ENCODE results near the gene TM4SF20.
A peak's percentile ranks its signal among the peaks of the same experiment; 100 is the strongest.

The TM4SF20 gene

GRCh38 chr2:227406177-227407031 lies 27.3 kb upstream of the TM4SF20 start:
- H3K4me3 ChIP-seq (ENCODE audit: low read length) = peak overlapping the region; percentile 24
- peak; percentile 97 for DNase-seq (ENCODE audit: low read depth)

DNA sequence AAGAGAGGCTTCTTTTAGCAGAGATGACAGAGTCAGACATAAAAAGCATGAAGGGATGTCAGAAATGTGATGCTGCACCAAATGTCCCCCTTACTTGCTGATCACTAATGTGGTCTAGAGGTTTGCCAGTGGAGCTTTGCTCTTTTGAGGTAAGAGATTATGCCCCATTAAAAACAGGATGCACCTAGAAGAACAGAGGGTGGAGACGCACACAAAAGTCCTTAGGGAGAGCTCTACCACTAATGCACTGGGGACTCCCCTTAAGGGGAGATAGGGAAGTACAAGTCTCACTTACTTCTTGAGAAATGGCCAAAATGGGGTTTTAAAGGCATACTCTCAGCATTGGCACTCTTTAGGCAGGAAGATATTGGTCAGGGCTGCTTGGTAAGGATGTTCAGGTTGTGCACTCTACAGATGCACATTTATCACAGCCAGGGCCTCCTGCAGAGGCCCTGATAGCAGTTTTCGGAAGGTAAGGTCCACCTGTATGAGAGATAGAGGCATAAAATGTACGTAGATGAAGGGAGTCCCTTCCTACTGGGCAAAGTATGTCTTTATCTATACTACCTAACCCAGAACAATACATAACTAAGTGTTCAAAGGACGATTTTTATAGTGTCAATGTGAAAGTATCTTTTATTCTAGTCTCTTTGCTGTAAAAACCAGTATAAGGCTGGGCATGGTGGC lies 25.6 kb upstream of the TM4SF20 start:
- H3K4me3 ChIP-seq (ENCODE audit: low read length) = no peak overlapping the region
- no peak for DNase-seq (ENCODE audit: low read depth)
- TF ChIP-seq, protein P1, sequence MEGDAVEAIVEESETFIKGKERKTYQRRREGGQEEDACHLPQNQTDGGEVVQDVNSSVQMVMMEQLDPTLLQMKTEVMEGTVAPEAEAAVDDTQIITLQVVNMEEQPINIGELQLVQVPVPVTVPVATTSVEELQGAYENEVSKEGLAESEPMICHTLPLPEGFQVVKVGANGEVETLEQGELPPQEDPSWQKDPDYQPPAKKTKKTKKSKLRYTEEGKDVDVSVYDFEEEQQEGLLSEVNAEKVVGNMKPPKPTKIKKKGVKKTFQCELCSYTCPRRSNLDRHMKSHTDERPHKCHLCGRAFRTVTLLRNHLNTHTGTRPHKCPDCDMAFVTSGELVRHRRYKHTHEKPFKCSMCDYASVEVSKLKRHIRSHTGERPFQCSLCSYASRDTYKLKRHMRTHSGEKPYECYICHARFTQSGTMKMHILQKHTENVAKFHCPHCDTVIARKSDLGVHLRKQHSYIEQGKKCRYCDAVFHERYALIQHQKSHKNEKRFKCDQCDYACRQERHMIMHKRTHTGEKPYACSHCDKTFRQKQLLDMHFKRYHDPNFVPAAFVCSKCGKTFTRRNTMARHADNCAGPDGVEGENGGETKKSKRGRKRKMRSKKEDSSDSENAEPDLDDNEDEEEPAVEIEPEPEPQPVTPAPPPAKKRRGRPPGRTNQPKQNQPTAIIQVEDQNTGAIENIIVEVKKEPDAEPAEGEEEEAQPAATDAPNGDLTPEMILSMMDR (conservative IDR thresholded peaks at IDR 0.05; ENCODE audit: low read length) = no peak

More at GRCh38 chr2:227406177-227407031, 27.3 kb upstream of the TM4SF20 start:
- TF ChIP-seq, protein P1 (conservative IDR thresholded peaks at IDR 0.05; ENCODE audit: low read length) = peak; percentile 88

DNA sequence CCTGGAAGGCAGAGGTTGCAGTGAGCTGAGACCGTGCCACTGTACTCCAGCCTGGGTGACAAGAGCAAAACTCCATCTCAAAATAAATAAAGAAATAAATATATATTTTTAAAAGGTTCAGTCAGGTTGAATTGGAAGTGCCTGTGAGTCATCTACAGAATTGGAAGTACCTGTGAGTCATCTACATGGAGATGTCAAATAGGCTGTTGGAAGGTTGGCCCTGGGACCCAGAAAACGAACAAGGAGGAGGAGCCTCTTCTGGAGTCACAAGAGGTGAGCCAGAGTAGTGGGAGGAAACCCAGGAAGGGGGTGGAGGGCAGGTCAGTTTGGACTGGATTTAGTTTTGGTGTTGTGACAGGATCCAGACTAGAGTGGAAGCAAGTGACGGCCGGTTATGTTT lies 23.9 kb upstream of the TM4SF20 start:
- DNase-seq (ENCODE audit: low read depth) = no peak
- no peak overlapping the region for H3K4me3 ChIP-seq (ENCODE audit: low read length)
- TF ChIP-seq, protein P1 (conservative IDR thresholded peaks at IDR 0.05; ENCODE audit: low read length) = no peak

DNA sequence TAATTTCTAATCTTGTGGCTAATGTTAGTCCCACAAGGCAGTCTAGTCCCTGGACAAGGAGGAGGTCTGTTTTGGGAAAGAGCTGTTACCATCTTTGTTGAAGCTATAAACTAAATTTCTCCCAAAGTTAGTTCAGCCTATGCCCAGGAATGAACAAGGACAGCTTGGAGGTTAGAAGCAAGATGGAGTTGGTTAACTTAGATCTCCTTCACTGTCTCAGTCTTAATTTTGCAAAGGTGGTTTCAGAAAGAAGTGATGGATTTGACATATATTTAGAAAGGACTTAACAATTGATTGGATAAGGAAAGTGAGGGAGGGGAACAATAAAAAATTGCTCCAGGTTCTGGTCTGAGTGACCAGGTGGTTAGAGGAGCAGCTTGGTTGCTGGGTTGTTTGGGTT lies 23.2 kb upstream of the TM4SF20 start:
- DNase-seq (ENCODE audit: low read depth) = no peak
- no peak overlapping the region for H3K4me3 ChIP-seq (ENCODE audit: low read length)
- TF ChIP-seq, protein P1 (conservative IDR thresholded peaks at IDR 0.05; ENCODE audit: low read length) = no peak

GRCh38 chr2:227401550-227401949 lies 22.4 kb upstream of the TM4SF20 start:
- TF ChIP-seq, protein P1 (conservative IDR thresholded peaks at IDR 0.05; ENCODE audit: low read length) = no peak
- no peak overlapping the region for H3K4me3 ChIP-seq (ENCODE audit: low read length)
- DNase-seq (ENCODE audit: low read depth) = no peak

GRCh38 chr2:227398684-227399670 lies 19.9 kb upstream of the TM4SF20 start:
- no peak for DNase-seq (ENCODE audit: low read depth)
- no peak overlapping the region for H3K4me3 ChIP-seq (ENCODE audit: low read length)
- TF ChIP-seq, protein P1 (conservative IDR thresholded peaks at IDR 0.05; ENCODE audit: low read length) = no peak

Measured in AG10803 (cell line).